Fibroblast of lung (primary cell): ENCODE measurements around the gene SEC16A.

Source experiments
- EZH2 ChIP-seq: IDR thresholded peaks from 2 replicates; pipeline ENCODE4 v1.5.1; 2012; ENCODE audit warnings: low read length, control low read depth, mild to moderate bottlenecking; ENCODE audit errors: missing control alignments
- TF ChIP-seq, protein P1 (sequence below), 2 donors: IDR thresholded peaks in 1 of 2; conservative IDR thresholded peaks in 1 of 2; 1 replicate in 1 of 2; 2 replicates in 1 of 2; pipeline ENCODE4 v1.5.1; 2011 to 2012; ENCODE audit warnings: low read length in 2 of 2, control low read depth in 1 of 2, inconsistent platforms in 1 of 2, low read depth in 1 of 2, mild to moderate bottlenecking in 1 of 2

- TF ChIP-seq, protein P1, sequence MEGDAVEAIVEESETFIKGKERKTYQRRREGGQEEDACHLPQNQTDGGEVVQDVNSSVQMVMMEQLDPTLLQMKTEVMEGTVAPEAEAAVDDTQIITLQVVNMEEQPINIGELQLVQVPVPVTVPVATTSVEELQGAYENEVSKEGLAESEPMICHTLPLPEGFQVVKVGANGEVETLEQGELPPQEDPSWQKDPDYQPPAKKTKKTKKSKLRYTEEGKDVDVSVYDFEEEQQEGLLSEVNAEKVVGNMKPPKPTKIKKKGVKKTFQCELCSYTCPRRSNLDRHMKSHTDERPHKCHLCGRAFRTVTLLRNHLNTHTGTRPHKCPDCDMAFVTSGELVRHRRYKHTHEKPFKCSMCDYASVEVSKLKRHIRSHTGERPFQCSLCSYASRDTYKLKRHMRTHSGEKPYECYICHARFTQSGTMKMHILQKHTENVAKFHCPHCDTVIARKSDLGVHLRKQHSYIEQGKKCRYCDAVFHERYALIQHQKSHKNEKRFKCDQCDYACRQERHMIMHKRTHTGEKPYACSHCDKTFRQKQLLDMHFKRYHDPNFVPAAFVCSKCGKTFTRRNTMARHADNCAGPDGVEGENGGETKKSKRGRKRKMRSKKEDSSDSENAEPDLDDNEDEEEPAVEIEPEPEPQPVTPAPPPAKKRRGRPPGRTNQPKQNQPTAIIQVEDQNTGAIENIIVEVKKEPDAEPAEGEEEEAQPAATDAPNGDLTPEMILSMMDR (conservative IDR thresholded peaks at IDR 0.05 in 1 of 2, IDR thresholded peaks at IDR 0.05 in 1 of 2; ENCODE audit: low read depth in 1 of 2, low read length in 2 of 2): no peak
- TF ChIP-seq EZH2: no peak
Measured at GRCh38 chr9:136467766-136468165, 15.1 kb downstream of the SEC16A start.
